Measurements from ENCODE around the gene HOXA11. TPM values are rescaled to one million over a fixed set of nuclear protein-coding genes. Genes with fewer than 3 reads are reported as not detected.

The HOXA11 gene
- polyA plus RNA-seq, 1 experiment = 34.0 TPM

- H3K27me3 ChIP-seq (ENCODE audit: control insufficient read depth, insufficient read depth, low read length) = no peaks in the 10 kb centered on the region
- CTCF ChIA-PET = interaction anchor here (1.0 to 12.5 kb wide), 4 partner anchors 9 to 836 kb away, joined by 3 to 187 read pairs (median 7); partner anchors contain the start of genes HOXA10 and HOXA9
- no peak for DNase-seq (ENCODE audit: low read depth)
- 0 out of 2 replicates have a peak, but pooled peaks have one; percentile 5 for TF ChIP-seq CTCF (IDR thresholded peaks at IDR 0.05; ENCODE audit: insufficient read depth, low read depth, low read length)
- H3K4me3 ChIP-seq (ENCODE audit: low read depth, low read length) = peak overlapping the region; percentile 55
- POLR2A ChIA-PET = interaction anchor here (0.6 kb wide), 1 partner anchor 31 kb away, joined by 12 read pairs; no protein-coding TSS in a partner anchor
- peaks cover 2% of the 10 kb centered on the region for H3K36me3 ChIP-seq (ENCODE audit: control insufficient read depth, insufficient read depth, low read length)
These were observed 7.0 kb upstream of the HOXA11 start for GRCh38 chr7:27191833-27192545.

- ChIA-PET POLR2A (interaction anchor here (0.6 to 1.0 kb wide), 4 partner anchors 11 to 1405 kb away, joined by 3 to 7 read pairs (median 3); no protein-coding TSS in a partner anchor), CTCF (interaction anchor here (0.9 to 12.5 kb wide), 7 partner anchors 9 to 906 kb away, joined by 3 to 187 read pairs (median 5); partner anchors contain the start of genes HOXA10, HOXA13 and HOXA9)
- DNase-seq (ENCODE audit: low read depth) = no peak
- peak overlapping the region; percentile 55 for H3K4me3 ChIP-seq (ENCODE audit: low read depth, low read length)
- peaks cover 2% of the 10 kb centered on the region for H3K36me3 ChIP-seq (ENCODE audit: control insufficient read depth, insufficient read depth, low read length)
- no peaks in the 10 kb centered on the region for H3K27me3 ChIP-seq (ENCODE audit: control insufficient read depth, insufficient read depth, low read length)
- no peak for TF ChIP-seq CTCF (IDR thresholded peaks at IDR 0.05; ENCODE audit: insufficient read depth, low read depth, low read length)
These were observed 6.2 kb upstream of the HOXA11 start for GRCh38 chr7:27191161-27191731.

- DNase-seq (ENCODE audit: low read depth) = no peak
- TF ChIP-seq CTCF (IDR thresholded peaks at IDR 0.05; ENCODE audit: insufficient read depth, low read depth, low read length) = no peak
- Histone ChIP-seq H3K27me3 (ENCODE audit: control insufficient read depth, insufficient read depth, low read length) (no peaks in the 10 kb centered on the region), H3K4me3 (ENCODE audit: low read depth, low read length) (peak overlapping the region; percentile 60), H3K36me3 (ENCODE audit: control insufficient read depth, insufficient read depth, low read length) (peaks cover 2% of the 10 kb centered on the region)
- ChIA-PET POLR2A (interaction anchor here (0.5 to 1.0 kb wide), 6 partner anchors 10 to 1404 kb away, joined by 3 to 7 read pairs (median 3); no protein-coding TSS in a partner anchor), CTCF (interaction anchor here (0.9 to 12.5 kb wide), 8 partner anchors 9 to 907 kb away, joined by 3 to 187 read pairs (median 5); partner anchors contain the start of genes HOXA10 and HOXA9)
These were observed 5.1 kb upstream of the HOXA11 start for GRCh38 chr7:27189997-27190748.

GRCh38 chr7:27189295-27189996, 4.4 kb upstream of the HOXA11 start:
- peaks cover 2% of the 10 kb centered on the region for H3K36me3 ChIP-seq (ENCODE audit: control insufficient read depth, insufficient read depth, low read length)
- no peak for TF ChIP-seq CTCF (IDR thresholded peaks at IDR 0.05; ENCODE audit: insufficient read depth, low read depth, low read length)
- DNase-seq (ENCODE audit: low read depth) = no peak
- no peaks in the 10 kb centered on the region for H3K27me3 ChIP-seq (ENCODE audit: control insufficient read depth, insufficient read depth, low read length)
- ChIA-PET POLR2A (interaction anchor here (0.8 kb wide), 1 partner anchor 12 kb away, joined by 3 read pairs; no protein-coding TSS in a partner anchor), CTCF (interaction anchor here (1.8 to 12.5 kb wide), 3 partner anchors 9 to 29 kb away, joined by 5 to 187 read pairs (median 8); partner anchors contain the start of genes HOXA10 and HOXA9)
- H3K4me3 ChIP-seq (ENCODE audit: low read depth, low read length) = peak overlapping the region; percentile 60
